GM18517 (cell line): ENCODE data around the gene ARFRP1.

Experiments used
- ATAC-seq: cut with Tn5 transposase; IDR thresholded peaks from one replicate; pipeline ENCODE4 v1.9.1; 2021; ENCODE audit warnings: mild to moderate bottlenecking, moderate library complexity; ENCODE audit not compliant: unreplicated experiment

The ARFRP1 gene

DNA sequence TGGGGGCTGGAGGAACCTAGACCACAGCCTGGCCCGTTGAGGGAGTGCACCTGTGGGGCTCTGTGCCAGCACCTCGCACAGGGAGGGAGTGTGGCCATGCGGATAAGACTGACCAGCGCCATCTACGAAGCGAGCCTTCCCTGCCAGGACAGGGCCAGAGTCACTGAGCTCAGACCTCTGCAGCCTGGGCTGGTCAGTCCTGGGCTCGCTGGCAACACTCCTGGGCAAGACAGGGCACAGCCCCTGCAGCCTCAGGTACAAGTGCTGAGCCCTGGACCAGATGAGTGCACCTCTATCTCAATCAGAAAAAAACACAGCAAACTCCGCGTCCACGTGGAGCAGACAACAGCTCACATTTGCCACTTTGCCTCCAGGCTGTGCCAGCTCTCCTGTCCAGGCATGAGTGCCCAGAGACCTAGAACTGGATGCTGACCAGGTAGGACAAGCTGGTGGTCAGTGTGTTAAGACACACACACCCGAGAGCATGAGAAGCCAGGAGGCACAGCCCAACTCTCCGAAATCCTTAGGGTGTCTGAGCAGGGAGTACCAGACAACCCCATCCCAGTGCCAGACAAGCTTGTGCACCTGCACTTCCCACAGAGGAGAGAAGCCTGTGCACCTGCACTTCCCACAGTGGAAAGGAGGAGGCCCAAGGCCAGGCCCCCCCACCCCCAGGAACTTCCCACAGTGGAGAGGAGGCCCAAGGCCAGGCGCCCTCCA, 4.9 kb downstream of the ARFRP1 start:
- no peak for ATAC-seq

DNA sequence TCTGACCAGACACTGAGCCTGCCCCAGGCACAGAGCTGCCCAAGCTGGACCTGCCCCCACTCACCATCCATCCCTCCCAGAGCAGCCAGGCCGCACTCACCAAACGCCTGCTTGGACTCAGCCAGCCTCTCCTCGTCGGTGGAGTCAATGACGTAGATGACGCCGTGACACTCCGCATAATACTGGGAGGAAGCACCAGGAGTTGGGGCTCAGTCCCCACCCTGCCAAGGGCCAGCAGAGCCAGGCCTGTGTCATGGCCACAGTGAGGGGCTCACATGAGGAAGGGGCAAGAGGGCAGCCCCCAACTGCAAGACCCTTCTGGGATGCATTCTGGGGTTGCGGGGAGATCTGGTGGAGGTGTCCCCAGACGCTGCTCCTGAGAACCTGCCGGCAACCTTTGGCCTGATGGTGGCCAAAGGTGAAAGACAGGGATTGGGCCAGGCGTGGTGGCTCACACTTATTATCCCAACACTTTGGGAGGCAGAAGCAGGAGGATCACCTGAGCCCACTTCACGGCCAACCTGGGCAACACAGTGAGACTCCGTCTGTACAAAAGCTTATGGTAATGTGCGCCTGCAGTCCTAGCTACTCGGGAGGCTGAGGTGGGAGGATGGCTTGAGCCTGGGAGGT, 5.6 kb downstream of the ARFRP1 start:
- ATAC-seq, result no peak

GRCh38 chr20:63701329-63702035, 6.3 kb downstream of the ARFRP1 start:
- ATAC-seq, result no peak

- no peak for ATAC-seq
Measured at GRCh38 chr20:63701051-63701328, 6.8 kb downstream of the ARFRP1 start.

- ATAC-seq, result no peak
Measured at GRCh38 chr20:63700199-63701050, 7.4 kb downstream of the ARFRP1 start.

DNA sequence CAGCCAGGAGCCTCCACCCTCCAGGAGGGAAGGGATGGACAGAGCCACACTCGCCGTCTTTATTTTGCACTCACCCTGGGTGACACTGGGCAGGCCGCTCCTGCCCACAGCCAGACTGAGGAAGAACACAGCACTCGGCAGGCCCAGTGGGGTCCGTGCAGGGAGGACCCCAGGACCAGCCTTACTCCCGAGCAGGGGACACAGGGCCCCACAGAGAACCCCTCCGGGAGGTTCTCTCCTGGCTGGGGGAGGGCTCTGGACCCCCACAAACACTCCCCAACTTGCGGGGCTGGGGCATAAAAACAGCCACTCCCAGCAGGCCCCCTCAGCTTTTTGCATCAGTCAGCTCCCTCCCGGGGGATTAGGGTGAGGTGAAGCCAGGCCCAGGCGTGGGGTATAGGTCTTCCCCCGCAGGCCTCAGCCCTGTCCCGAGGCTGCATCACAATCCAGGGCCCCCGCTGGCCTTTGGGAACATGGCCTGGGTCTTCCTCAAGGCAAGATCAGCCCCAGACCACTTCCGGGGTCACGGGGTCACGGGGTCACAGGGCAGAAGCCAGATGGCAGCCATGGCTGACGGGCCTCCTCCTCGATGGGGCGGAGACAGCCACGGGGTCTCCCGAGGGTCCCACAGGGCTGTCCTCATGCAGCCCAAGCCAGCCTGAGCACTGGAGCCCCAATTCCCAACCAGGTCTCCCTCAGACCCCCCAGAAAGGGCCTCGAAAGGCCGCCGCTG, 8.1 kb downstream of the ARFRP1 start:
- ATAC-seq, result no peak

DNA sequence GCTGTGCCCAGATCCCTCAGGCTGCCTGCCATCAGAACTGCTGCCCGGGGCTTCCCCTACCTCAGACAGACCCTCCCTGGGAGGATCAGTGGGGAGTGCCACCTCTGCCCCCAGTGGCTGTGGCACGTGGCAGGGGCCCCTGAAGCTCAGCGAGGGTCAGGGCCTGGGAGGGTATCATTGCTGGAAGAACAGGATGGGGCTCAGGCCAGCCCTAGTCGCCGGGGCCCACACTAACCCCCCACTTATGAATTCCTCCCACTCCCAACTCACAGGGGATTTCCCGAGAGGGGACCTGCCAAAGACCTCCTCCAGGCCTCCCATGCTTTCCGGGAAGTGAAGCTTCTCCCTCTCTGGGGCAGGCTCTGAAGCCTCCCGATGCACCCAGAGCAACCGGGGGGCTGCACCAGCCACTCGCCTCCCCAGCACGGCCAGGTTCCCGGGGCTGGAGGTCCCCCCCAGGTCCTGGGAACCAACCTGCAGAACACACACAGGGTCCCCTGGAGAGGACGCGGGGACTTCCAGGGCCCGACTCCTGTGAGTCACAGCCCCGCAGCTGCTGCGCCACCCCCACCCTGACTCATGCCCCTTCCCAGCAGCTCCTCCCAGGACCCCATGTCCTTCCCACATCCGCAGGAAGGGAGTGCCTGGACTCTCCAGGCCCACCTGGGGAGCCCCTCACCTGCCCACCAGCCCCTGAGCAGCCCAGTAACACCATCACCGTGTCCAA, 8.9 kb downstream of the ARFRP1 start:
- ATAC-seq, result no peak

- no peak for ATAC-seq
Measured at GRCh38 chr20:63697868-63698545, 9.8 kb downstream of the ARFRP1 start.

DNA sequence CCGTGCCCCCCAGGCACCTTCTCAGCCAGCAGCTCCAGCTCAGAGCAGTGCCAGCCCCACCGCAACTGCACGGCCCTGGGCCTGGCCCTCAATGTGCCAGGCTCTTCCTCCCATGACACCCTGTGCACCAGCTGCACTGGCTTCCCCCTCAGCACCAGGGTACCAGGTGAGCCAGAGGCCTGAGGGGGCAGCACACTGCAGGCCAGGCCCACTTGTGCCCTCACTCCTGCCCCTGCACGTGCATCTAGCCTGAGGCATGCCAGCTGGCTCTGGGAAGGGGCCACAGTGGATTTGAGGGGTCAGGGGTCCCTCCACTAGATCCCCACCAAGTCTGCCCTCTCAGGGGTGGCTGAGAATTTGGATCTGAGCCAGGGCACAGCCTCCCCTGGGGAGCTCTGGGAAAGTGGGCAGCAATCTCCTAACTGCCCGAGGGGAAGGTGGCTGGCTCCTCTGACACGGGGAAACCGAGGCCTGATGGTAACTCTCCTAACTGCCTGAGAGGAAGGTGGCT, 10.4 kb downstream of the ARFRP1 start:
- no peak for ATAC-seq

- ATAC-seq, result no peak
Measured at GRCh38 chr20:63696628-63697356, 11.0 kb downstream of the ARFRP1 start, which contains the start of gene TNFRSF6B. TSS of gene TNFRSF6B (plus strand) at chr20:63696652. CDS start at chr20:63696768, 116 bp downstream.

GRCh38 chr20:63696306-63696627, 11.5 kb downstream of the ARFRP1 start:
- no peak for ATAC-seq

GRCh38 chr20:63695424-63696305, 12.1 kb downstream of the ARFRP1 start:
- no peak for ATAC-seq

DNA sequence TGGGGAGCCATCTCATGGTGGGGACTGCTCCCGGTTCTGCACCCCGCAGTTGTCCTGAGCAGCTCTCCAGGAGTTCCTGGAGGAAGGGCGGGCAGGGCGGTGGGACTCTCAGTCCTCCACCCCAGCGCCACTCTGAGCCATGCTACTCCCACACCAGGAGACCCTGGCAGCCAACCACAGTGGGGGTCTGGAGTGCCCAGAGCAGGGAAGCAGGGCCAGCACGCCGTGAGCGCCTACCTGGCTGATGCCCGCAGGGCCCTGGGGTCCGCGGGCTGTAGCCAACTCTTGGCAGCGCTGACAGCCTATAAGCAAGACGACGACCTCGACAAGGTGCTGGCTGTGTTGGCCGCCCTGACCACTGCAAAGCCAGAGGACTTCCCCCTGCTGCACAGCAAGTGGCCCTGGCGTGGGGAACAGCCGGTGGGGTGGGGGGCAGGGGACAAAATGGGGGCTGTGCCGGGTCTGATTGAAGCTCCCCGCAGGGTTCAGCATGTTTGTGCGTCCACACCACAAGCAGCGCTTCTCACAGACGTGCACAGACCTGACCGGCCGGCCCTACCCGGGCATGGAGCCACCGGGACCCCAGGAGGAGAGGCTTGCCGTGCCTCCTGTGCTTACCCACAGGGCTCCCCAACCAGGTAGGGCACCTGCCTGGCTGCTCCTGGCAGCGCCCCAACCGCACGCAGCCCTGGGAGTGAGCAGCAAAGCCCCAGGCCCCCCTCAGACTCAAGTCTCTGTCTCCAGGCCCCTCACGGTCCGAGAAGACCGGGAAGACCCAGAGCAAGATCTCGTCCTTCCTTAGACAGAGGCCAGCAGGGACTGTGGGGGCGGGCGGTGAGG, 13.0 kb downstream of the ARFRP1 start:
- no peak for ATAC-seq

DNA sequence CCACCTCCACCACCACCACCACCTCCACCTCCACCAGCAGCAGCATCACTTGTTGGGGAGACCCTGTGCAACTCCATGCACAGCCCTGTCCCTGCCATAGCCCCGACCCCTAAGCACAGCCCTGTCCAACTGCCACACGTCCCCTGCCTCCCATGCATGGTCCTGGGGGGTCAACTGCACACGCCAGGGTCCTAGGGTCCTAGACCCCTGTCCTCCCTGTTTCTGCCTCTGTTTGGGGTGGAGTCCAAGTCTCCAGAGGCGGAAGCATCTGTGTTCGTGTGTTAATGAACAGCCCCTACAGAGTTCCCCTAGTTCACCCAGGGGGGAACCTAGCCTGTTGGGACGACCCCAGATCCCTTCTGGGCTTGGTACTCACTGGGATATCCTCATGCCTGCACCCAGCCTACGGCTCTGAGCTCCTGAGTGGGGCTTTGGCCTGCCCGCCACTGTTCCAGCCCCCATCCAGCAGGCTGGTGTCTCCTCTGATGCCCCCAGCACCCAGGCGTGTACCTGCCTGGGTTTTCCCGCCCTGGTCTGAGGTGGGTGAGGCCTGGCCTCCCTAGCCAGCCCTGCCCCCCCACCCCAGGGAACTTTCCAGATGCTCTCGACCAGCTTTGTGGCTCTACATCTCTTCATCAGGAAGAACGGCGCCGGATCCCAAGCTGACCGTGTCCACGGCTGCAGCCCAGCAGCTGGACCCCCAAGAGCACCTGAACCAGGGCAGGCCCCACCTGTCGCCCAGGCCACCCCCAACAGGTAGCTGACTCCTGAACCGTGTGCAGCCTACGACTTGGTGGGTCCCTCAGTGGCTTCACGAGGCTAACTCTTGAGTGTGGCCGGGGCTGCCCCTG, 13.8 kb downstream of the ARFRP1 start:
- ATAC-seq, result no peak

DNA sequence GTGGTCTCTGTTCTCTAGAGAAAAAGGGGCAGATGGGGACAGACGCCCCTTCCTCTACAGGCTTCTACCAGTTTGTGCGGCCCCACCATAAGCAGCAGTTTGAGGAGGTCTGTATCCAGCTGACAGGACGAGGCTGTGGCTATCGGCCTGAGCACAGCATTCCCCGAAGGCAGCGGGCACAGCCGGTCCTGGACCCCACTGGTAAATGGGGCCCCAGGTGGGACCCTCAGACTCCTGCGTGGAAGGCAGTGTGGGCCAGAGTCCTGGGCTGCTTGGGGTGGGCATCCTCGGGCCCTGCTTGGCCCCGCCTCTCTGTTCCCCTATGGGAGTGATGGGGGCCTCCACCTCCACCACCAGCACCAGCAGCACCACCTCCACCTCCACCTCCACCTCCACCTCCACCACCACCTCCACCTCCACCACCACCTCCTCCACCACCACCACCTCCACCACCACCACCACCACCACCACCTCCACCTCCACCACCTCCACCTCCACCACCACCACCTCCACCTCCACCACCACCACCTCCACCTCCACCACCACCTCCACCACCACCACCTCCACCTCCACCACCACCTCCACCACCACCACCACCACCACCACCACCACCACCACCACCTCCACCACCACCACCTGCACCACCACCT, 14.6 kb downstream of the ARFRP1 start:
- no peak for ATAC-seq
